ENCODE data around the gene MYL5.

DNA sequence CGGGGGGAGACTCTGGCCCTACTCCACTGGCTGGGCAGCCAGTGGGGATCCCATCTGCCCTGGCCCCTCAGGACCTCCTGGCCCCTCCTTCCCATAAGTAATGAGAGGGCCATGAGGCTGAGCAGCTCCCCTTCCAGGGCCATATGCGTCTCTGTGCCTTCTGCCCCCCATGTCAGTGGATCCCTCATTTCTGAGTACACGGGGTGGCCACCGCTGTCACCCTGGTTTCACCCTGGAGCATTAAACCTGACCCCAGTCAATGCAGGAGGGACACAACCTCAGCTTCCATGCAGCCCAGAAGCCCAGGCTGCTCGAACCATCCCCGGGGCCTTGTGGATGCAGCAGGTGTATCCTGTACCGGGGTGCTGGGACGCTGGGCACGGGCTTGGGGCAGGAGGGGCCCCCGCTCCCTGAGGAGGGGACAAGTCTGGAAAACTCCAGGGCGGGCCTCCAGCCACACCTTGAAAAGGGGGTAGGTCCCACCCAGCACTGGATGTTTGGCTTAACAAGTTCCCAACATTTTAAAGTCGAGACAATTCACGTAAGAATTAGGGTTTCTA, 24.5 kb upstream of the MYL5 start:
- no peak for TF ChIP-seq GATA2 (IDR thresholded peaks at IDR 0.05; ENCODE audit: low read depth, low read length)
- TF ChIP-seq GATA3 (IDR thresholded peaks at IDR 0.05; ENCODE audit: low read depth, low read length): no peak
